GM12874 (cell line): ENCODE measurements around the gene BMP6.

Source experiments
- CTCF ChIP-seq: IDR thresholded peaks from 2 replicates; pipeline ENCODE4 v1.5.1; 2011; ENCODE audit warnings: low read depth, mild to moderate bottlenecking, control low read depth, low read length, moderate library complexity; ENCODE audit not compliant: insufficient read depth

Gene BMP6

GRCh38 chr6:7901056-7901455, 175.2 kb downstream of the BMP6 start:
- TF ChIP-seq CTCF, result no peak

GRCh38 chr6:7901780-7902179, 175.9 kb downstream of the BMP6 start:
- no peak for TF ChIP-seq CTCF

GRCh38 chr6:7902221-7902620, 176.3 kb downstream of the BMP6 start:
- no peak for TF ChIP-seq CTCF

- TF ChIP-seq CTCF, result no peak
Measured at GRCh38 chr6:7902867-7903266, 177.0 kb downstream of the BMP6 start.

- TF ChIP-seq CTCF, result no peak
Measured at GRCh38 chr6:7903673-7904072, 177.8 kb downstream of the BMP6 start.

- no peak for TF ChIP-seq CTCF
Measured at GRCh38 chr6:7904654-7905319, 178.9 kb downstream of the BMP6 start.

GRCh38 chr6:7905416-7905815, 179.5 kb downstream of the BMP6 start:
- no peak for TF ChIP-seq CTCF
